HG03175 (cell line): ENCODE measurements around the gene KIF2A.
"Not testable (repeated sequence)": the region's sequence is repeated elsewhere in the genome, so short reads cannot be mapped to it uniquely, and the experiment has no call there.

Experiments used
- ATAC-seq: cut with Tn5 transposase; IDR thresholded peaks from one replicate; pipeline ENCODE4 v1.9.1; 2021; ENCODE audit warnings: mild to moderate bottlenecking, moderate library complexity; ENCODE audit not compliant: unreplicated experiment

The KIF2A gene

DNA sequence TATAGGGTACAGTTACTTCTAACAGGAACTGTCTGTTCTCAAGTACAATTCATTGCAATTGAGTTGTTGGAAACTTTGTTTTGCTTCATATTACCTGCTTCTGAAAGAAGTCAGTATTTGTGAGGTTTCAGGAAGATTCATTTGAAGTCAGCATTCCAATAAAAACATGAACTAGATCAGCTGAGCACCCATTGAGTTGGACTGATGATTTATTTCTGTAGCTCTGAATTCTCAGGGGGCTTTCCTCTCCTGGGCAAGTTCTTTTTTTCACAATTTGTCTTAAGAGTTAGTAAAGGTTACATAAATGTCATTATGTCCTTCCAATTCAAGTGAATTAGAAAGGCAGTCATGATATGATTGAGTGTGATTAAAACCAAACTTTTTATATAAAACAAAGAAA, 16.2 kb upstream of the KIF2A start:
- no peak for ATAC-seq

DNA sequence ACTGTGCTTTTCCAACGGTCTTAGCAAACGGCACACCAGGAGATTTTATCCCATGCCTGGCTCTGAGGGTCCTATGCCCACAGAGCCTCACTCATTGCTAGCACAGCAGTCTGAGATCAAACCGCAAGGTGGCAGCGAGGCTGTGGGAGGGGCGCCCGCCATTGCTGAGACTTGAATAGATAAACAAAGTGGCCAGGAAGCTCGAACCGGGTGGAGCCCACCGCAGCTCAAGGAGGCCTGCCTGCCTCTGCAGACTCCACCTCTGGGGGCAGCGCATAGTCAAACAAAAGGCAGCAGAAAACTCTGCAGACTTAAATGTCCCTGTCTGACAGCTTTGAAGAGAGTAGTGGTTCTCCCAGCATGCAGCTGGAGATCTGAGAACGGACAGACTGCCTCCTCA, 14.2 kb upstream of the KIF2A start:
- ATAC-seq: not testable (repeated sequence)

DNA sequence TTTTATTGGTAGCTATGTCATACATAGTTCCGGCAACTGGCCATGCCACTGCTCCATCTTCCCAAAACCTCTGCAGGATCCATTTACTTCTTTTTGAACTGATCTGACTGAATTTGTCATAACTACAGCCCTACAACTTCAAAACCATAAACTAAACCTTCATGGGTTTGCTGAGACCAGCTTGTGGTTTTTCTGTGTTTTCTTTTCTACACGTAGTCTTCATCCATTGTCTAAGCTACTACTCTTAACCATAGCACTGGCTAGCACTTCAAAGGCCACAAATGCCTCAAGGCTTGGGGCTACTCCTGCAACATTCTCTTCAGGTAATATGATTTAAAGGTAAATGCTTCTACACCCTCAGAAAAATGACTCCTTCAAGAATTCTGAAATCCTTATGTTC, 9.0 kb upstream of the KIF2A start:
- ATAC-seq: no peak

DNA sequence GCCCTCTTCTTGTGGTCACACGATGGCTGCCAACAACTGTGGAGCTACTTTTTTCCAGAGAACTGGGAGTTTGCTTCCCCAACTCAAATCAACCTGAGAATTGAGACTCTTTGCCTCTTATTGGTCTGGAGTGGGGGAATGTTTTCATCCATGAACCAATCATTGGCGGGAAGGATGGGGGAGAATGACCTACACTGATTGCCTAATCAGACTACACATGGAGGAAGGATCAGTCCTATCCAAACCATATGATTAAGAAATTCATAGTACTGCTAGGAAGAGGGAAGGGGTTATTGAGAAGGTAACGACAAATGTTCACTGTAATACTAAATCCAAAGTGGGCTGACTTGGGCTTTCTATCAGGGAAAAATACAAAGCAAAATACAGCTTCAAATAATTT, 7.9 kb upstream of the KIF2A start:
- no peak for ATAC-seq

DNA sequence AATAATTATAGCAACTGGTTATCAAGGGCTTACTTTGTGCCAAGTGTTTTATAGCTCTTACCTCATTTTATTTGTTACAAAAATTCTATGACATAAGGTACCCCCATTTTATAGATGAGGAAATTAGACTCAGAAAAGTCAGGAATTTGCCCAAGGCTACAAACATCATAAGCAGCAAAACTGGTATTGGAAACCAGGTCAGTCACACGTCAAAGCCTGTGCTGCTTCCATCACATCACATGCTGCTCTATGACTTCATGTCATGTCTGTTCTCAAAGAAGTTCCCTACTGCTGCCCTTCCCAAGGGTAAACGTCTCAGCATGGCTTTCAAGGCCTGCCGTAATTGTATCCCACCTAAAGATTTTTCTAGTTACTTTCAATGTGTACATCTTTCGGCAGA, 6.9 kb upstream of the KIF2A start:
- ATAC-seq: no peak

DNA sequence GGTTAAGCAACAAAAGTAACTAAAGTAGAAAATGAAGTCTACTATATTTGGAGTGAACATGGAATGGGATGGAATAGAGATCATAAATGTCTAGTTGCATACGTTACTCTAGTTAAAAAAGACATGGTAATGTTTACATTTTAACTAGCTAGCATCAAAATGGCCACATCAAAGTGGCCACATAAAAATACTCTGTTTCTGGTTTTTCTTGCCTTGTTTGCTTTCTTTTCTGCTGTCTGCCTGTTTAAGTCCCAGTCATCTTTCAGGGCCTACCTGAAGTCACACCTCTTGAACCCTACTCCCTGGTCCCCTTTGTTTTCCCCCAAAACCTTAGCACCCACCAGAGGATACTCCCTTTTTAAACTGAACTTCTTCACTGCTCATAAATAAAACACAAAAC, 6.4 kb upstream of the KIF2A start:
- ATAC-seq: no peak

DNA sequence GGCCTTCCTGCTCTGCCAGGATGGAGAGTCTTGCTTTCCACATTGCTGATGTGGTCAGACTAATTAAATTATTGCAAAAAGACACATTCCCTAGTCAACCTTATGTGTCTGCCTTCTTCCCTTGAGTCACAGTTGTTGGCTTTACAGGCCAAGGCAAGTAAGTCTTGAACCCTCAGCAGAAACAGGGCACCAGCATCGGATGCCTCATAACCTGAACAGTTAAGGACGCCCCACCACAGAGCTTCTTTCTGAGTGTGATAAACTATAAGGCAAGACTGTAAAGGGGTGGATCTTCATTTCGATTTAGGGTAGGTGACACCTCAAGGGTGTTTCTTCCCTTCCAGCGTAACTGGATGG, 670 bp upstream of the KIF2A start:
- no peak for ATAC-seq

DNA sequence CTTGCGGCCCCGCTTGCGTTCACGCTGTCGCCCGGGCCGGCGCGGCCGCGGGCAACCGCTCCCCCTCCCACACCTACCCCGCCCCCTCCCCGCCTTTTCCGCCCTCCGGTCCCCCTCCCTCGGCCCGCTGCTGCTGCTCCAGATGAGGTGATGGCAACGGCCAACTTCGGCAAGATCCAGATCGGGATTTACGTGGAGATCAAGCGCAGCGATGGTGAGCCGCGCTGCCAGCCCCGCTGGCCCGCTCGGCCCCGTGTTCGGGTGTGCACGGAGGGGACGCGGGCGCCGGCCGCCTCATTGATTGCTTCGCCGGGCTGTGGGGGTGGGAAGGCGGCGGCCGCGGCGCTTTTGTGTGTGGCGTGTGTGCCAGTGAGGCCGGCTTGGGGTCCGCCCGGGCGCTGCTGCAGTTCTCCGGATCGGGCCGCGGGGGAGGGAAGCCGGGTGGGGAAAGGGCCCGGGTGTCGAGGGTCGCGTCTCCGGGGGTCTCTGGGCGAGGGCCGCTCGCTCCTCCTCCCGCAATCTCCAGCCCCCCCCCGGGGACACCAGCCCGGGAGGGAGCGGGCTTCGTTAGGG, 403 bp downstream of the KIF2A start:
- peak; percentile 20 for ATAC-seq

DNA sequence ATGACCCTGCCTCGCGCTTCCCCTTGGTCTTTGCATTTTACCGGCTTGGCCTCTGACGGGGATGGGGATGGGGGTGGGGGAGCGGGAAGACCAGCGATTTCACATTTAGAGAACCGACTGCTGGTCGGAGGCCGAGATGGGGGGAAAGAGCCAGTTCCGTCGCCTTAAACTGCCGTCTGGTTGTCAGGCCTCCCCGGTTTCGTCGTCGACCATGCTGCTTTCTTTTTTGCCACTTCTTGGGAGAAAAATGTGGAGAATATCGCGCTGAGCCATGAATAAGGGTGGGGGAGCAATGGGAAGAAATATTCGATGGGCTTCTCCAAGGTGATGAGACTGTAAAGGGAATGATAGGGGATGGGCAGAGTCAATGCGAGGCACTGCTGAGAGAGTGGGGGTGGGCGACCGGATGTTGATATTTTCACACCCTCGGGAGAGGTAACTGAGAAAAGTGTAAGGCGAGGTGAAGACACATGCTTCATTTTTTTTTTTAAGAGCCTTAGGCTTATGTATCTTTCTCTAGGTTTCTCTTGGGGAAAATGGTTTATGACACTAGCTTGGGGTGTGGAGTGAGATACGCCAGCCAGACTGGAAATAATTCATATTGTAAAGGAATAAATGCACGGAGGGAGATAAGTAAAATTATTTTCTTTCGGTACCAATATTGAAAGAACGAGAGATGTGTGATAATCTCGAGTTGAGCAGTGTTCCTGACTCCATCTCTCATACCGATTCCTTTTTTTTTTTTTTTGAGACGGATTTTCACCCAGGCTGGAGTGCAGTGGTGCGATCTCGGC, 1.1 kb downstream of the KIF2A start:
- peak; percentile 24 for ATAC-seq

DNA sequence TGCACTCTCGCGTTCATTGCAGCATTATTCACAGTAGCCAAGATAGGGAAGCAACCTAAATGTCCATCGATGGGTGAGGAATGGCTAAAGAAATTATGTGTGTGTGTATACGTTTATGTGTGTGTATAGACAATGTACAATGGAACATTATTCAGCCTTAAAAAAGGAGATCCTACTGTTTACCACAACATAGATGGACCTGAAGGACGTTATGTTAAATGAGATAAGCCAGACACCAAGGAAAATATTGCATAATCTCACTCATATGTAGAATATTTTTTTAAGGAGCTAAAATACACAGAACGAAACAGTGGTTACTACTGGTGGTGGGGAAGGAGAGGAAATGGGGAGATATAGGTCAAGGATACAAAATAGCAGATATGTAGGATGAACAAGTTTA, 2.4 kb downstream of the KIF2A start:
- ATAC-seq: no peak

DNA sequence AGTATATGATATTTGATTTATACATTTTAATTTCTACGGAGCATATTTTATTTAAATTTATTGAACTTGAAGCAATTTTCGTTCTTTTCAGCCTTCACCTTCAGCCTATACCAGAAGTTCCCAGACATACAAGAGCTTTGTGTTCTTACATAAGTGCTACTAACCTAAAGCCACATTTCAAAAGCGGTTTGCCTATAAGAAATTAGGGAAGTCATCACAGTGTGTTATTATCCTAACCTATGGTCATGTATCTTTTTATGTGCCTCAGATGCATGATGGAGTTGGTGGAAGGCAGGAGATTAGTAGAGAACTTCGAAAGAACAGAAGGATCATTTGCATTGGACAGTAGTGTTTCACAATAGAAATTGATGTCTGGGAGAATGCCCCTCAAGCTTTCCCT, 3.1 kb downstream of the KIF2A start:
- no peak for ATAC-seq

DNA sequence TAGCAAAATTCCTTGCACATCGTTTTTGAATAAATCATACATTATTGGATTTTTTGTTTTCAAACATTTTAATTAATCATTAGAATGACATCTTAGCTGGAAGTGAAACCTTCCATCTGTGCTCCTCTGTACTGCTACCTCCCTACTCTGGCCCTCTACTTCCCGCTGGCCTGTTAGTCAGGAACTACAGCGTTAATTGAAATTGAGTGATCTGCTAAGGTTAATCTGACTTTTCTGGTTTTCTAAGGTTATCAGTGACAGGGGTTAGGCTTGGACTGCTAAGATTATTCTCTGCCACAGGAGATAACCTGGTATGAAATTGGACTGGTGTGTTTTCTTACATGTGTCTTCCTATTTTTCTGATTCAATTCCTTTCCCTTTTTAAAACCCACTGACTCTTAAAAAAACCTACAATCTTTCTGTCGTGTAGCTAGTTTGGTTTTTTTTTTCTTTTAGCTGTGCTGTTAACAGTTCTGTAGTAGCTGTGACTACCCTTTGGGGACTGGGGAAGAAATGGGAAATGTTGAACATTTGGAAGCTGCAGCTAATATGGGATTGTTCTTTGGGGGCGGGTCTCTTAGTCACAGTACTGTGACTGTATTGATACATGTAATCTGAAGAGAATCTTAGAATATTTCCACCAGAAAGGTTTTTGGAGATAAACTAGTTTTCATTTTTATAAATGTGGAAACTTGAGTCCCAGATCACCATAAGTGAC, 4.6 kb downstream of the KIF2A start:
- no peak for ATAC-seq

DNA sequence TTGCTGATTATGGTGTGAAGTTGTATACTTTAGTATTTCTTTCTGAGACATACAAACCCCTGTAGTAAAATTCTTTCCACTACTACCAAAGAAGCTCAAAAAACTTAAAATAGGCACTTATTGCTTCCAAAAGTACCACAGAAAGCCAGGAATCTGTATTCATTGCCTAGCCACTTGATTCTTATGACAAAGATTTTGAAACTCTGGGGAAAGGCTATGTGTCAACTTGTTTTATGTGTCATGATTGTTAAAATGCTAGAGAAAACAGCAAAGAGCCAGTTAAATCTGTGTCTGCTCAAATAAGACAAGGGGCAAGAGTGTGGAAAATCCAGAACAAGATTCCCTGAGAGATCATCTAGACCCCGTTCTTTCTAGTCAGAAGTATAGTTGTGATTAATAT, 6.0 kb downstream of the KIF2A start:
- ATAC-seq: no peak

DNA sequence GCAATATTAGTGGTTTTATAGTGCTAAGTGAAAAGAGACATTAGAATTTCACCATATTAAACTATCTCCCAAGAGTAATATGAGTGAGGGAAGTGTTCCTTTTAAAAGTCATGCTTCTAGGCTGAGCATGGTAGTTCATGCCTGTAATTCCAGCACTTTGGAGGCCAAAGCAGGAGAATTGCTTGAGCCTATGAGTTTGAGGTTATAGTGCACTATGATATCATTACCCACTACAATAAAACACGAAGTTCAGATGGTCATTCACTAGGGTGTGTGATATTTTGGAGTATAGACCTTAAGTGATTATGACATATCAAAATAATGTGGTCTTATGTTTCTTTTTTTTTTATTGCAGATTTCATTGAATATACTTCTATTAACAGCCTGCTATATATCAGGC, 6.7 kb downstream of the KIF2A start:
- ATAC-seq: no peak

DNA sequence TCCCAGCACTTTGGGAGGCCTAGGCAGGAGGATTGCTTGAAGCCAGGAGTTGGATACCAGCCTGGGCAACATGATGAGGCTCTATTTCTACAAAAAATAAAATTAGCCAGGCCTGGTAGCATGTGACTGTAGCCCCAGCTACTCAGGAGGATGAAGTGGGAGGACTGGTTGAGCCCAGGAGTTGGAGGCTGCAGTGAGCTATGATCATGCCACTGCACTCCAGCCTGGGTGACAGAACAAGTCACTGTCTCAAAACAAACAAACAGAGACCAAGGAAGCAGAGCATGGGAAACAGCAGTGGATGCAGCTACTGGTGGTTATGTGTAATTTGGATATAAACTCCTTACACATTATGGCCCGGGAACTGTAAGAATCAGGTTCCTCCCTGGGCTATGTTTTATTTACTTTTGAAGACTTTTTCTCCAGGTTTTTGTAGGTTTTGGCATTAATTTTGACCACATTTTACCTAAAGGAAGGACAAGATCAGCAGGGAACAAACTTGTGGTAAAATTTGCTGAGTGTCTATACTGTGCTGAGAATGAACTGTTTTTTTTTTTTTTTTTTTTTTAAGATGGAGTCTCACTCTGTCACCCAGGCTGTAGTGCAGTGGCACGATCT, 8.3 kb downstream of the KIF2A start:
- ATAC-seq: no peak

DNA sequence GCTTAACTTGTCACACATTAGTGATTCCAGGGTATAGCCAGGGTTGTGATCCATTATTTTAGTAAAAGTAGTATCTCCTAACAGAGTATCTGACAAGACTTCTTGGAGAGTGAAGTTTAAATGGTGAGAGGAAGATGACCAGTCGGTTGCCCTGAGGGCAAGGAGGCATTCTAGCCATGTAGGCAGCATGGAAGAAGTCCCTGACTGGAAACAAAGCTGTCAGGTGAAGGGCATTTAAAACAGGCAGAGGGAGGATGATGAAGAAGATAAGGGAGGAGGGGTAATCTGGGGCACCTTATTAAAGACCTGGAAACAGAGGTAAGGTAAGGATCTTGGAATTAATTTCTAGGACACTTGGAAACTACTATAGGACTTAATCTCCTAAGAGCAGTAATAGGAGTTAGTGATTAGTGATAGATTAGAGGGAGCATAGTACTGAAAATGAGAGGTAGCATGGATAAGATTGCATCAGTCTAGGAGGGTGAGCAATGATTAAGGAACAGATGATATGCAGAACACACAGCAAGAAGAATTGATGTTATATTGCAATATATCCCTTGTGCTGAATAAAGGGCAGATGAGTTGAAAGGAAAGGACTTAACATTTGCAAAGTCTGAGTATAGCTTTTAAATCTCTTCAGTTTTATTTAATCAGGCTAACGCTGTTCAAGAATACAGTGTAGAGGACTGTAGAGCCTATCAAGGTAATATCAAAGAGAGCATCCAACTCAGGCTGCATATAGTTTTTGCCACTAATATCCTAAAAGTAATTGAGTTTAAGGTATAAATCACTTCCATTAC, 9.6 kb downstream of the KIF2A start:
- no peak for ATAC-seq

DNA sequence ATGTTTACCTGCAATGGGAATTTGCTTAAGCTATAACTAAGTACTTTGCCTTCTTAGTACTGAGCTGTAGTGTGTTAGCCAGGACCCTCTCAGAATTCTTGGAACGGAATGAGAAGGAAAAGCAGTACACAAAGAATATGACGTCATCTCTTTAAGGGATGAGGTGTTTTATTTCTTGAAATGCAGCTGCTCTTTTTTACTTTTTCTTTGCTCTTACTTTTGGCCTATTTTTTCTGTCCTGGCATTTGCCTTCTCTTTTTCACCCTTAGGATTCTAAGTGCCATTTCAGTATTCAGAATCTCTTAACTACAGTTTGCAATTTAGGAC, 10.1 kb downstream of the KIF2A start:
- ATAC-seq: no peak

DNA sequence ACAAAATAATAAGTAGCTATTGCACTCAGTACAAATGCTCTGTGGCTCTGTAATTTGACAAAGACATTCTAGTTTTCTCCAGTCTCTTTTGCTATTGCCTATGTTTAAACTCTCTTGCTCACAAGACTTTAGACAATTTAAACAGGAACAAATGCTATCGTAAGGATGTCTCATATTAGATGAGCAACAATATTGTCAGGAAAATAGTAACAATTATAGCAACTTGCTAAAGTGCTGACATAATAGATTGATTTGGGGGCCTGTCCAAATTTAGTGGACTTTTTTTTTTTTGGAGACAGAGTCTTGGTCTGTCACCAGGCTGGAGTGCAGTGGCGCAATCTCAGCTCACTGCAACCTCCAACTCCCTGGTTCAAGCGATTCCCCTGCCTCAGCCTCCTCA, 11.8 kb downstream of the KIF2A start:
- no peak for ATAC-seq

DNA sequence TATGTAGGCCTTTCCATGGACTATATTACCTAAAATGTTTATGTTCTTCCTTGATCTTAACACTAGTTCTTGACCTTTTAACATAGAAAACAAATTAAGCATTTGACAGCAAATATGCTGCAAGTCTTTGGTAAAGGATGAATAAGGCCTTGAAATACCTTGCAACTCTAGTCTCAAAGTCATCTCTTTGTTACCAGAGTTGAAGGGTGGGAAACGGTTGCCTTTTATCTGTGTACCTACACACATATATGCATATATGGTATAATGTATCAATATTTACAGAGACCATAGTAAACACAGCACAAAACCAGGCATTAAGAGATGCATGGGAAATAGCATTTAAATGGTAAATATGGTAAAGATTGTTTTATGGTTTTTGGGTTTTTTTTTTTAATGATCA, 16.5 kb downstream of the KIF2A start:
- no peak for ATAC-seq

DNA sequence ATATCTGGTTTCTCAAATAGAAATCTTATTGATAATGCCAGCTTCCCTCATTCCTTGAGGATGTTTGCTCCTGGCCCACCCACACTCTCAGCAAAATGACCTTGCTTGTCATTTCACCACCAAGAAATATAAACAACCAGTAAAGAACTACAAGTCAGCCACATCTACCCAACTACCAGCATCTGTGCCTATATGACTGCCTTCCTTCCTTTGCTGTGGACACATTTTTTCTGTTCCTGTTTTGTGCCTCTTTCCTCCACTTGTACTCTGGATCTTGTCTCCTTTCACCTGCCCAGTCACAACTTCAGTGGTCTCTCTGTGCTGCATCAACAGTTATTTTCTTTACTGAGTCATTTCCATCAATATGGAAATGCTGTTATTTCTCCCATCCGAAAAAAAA, 20.3 kb downstream of the KIF2A start:
- peak; percentile 79 for ATAC-seq

DNA sequence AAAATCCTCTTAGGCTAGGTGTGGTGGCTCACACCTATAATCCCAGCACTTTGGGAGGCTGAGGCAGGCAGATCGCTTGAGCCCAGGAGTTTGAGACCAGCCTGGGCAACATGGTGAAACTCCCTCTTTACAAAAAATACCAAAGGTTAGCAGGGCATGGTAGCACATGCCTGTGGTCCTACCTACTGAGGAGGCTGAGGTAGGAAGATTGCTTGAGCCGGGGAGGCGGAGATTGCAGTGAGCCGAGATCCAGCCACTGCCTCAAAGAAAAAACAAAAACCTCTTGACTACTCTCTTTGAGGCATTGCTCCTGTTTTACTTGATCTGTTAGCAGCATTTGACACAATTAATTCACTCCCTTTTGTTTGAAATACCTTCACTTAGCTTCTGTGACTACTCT, 20.7 kb downstream of the KIF2A start:
- ATAC-seq: no peak
